Measurements from ENCODE around the gene L3MBTL4.
"Not testable (repeated sequence)": the region's sequence is repeated elsewhere in the genome, so short reads cannot be mapped to it uniquely, and the experiment has no call there.

The L3MBTL4 gene

GRCh38 chr18:6406075-6406909 lies 8.4 kb downstream of the L3MBTL4 start:
- no peak for DNase-seq

GRCh38 chr18:6405237-6406074 lies 9.3 kb downstream of the L3MBTL4 start:
- no peak for DNase-seq

- DNase-seq, result no peak
Measured at GRCh38 chr18:6404834-6405233, 9.9 kb downstream of the L3MBTL4 start.

GRCh38 chr18:6401687-6402086 lies 13.0 kb downstream of the L3MBTL4 start:
- DNase-seq, result no peak

GRCh38 chr18:6399776-6400175 lies 14.9 kb downstream of the L3MBTL4 start:
- DNase-seq, result no peak

GRCh38 chr18:6397931-6398566 lies 16.7 kb downstream of the L3MBTL4 start:
- DNase-seq, result no peak

GRCh38 chr18:6396847-6397246 lies 17.9 kb downstream of the L3MBTL4 start:
- DNase-seq, result no peak

- DNase-seq, result no peak
Measured at GRCh38 chr18:6396276-6396675, 18.4 kb downstream of the L3MBTL4 start.

- DNase-seq, result no peak
Measured at GRCh38 chr18:6389005-6389404, 25.7 kb downstream of the L3MBTL4 start.

- no peak for DNase-seq
Measured at GRCh38 chr18:6382963-6383362, 31.7 kb downstream of the L3MBTL4 start.

GRCh38 chr18:6377473-6377872 lies 37.2 kb downstream of the L3MBTL4 start:
- DNase-seq, result not testable (repeated sequence)

GRCh38 chr18:6376433-6377229 lies 38.1 kb downstream of the L3MBTL4 start:
- DNase-seq, result no peak

GRCh38 chr18:6374935-6375529 lies 39.7 kb downstream of the L3MBTL4 start:
- no peak for DNase-seq

GRCh38 chr18:6374340-6374739 lies 40.4 kb downstream of the L3MBTL4 start:
- DNase-seq, result no peak

- DNase-seq, result no peak
Measured at GRCh38 chr18:6373187-6373586, 41.5 kb downstream of the L3MBTL4 start.

- no peak for DNase-seq
Measured at GRCh38 chr18:6370886-6371635, 43.6 kb downstream of the L3MBTL4 start.

GRCh38 chr18:6370410-6370809 lies 44.3 kb downstream of the L3MBTL4 start:
- no peak for DNase-seq

- DNase-seq, result no peak
Measured at GRCh38 chr18:6368017-6368416, 46.7 kb downstream of the L3MBTL4 start.

- DNase-seq, result no peak
Measured at GRCh38 chr18:6367208-6367607, 47.5 kb downstream of the L3MBTL4 start.

- no peak for DNase-seq
Measured at GRCh38 chr18:6366776-6367175, 47.9 kb downstream of the L3MBTL4 start.

- DNase-seq, result no peak
Measured at GRCh38 chr18:6365385-6365784, 49.3 kb downstream of the L3MBTL4 start.

- no peak for DNase-seq
Measured at GRCh38 chr18:6363216-6363615, 51.5 kb downstream of the L3MBTL4 start.
